LoVo (cell line): ENCODE data around the gene THAP10.
A peak's percentile ranks its signal among the peaks of the same experiment; 100 is the strongest.
"Not testable (repeated sequence)": the region's sequence is repeated elsewhere in the genome, so short reads cannot be mapped to it uniquely, and the experiment has no call there.

Source experiments
- DNase-seq: peaks from one replicate; pipeline ENCODE4 v3.0.0-alpha.2; 2016; ENCODE audit warnings: low spot score

The THAP10 gene

DNA sequence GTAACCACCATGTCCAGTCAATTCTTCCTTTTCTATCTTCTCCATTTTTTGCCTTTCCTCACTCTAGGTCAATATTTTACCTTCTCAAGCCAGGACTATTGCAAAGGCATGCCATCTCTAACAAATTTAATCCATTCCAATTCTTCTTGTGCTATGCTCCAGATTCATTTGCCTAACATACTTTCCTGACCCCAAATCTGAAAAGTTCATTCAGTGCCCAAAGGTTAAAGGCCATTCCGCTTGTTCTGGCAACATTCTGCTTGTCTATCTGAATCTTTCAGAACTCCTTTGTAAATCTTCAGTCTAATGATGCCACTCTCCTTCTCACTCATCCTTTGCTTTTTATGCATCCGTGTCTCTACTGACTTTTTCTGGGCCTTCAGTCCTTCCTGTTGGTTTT is 15.6 kb downstream of the THAP10 start:
- no peak for DNase-seq

DNA sequence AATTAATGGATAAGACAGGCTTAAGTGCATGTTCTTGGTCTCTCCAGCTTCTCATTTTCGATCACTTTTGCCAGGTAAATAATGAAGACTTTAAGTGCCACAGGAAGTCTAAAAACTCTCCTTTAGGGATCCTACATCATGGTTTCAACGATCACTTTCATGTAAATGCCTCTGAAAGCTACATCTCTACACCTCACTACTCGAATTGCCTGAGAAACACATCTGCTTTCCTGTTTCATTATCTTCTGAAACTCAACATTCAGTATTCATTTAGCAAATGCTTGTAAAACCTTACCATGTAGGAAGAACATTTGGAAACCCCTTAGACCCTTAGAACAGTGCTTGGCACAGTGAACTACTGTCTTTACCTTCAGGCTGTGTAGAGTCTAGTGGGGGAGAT is 16.2 kb downstream of the THAP10 start:
- no peak for DNase-seq

DNA sequence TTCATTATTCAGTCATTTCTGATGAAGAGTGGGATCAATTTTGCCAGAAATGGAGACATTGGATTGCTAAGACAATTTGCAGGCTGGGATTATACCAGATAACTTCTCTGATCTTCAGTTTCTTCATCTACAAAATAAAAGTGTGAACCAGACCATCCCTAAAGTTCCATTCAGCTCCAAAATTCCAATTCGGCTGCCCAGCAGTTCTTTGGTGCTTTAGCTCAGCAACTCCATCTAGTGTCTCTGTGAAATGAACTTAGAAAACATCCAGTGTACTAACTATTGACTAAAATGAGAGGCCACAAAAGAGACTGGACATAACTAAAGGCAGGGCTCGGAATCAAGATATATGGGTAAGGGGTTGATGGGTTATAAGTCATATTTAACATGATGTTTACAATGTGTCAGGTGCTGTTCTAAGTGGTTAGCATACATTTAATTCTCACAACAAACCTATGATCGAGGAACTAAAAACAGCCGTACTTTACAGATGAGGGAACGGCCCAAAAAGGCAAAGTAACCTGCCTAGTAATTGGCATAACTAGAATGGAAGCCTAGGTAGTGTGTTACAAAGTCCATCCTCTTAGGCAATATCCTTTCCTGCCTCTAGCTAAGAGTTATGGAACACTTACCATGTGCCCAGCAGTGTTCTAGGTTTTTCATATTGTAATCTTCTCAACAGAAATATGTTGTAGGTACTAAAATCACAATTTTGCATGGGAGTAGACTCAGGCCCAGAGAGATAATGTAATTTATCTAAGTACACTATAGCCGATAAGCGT is 17.0 kb downstream of the THAP10 start:
- DNase-seq = no peak

DNA sequence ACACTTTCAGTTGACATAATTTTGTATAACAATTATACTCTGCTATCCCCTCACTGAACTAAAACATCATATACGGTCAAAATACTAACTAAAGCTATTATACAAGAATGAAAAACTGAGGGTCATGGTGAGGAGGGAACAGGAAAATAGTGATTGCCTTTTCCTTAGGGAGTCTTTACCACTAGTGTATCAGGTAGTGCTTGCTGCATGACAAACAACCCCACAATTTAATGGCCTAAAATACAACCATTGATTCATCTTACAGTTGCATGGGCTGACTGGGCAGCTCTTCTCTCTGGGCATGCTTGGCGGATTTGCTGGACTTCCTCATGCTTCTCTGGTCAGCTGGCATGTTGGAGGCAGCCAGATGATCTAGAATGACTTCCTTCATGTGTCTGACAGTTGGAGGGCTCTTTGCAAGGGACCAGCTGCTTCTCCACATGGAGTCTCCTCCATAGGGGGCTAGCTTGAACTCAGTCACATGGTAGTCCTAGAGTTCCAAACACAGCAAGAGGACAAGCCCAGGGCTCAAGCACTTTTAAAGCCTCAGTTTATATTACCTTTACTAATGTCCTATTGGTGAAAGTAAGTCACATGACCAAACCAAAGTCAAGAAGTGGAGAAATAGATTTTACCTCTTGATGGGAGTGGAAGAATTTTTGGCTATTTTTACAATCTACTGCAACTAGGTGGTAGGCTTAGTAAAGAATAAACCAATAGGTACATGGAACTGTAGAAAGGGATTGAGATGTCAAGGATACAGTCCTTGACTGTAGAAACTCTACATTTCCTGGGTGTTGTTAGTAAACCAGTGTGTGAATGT is 18.8 kb downstream of the THAP10 start:
- no peak for DNase-seq

DNA sequence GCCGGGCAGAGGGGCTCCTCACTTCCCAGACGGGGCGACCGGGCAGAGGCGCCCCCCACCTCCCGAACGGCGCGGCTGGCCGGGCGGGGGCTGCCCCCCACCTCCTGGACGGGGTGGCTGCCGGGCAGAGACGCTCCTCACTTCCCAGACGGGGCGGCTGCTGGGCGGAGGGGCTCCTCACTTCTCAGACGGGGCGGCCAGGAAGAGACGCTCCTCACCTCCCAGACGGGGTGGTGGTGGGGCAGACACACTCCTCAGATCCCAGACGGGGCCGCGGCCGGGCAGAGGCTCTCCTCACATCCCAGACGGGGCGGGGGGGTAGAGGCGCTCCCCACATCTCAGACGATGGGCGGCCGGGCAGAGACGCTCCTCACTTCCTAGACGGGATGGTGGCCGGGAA is 20.7 kb downstream of the THAP10 start:
- not testable (repeated sequence) for DNase-seq

DNA sequence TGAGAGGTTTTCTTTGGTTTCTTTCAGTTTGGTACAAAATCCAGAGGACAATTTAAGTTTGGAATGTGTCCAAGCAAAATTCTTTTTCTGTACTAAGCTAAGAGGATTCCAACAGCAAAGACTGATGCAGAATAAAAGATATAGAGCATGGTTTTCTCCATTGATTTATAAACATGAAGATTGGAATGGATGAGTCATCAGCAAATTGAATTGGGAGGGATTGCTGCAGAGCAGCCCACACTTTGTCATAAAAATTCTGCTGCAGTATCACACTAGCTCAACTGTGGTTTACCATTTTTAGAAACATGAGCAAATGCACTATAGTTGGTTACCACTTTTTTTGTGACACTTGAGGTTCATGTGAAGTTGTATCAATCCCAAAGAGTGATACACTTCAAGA is 22.2 kb downstream of the THAP10 start:
- DNase-seq = no peak

DNA sequence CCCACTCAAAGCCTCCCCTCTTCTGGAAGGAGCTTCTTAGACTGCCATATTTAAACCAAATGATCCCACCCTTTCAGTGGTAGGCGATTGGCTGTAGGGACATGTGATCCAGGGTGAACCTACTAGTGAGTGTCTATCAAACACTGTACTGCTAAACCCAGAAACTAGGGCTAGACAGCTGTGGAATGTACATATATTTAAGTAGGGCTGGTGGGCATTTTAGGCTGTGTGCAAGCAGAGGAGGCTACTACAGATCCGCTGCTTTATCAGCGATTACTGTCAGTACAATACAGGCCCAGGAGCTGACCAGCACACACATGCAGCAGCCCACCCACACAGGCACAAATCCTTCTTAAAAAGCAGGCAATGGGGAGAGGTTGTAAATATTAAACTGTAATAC is 22.9 kb downstream of the THAP10 start:
- no peak for DNase-seq

DNA sequence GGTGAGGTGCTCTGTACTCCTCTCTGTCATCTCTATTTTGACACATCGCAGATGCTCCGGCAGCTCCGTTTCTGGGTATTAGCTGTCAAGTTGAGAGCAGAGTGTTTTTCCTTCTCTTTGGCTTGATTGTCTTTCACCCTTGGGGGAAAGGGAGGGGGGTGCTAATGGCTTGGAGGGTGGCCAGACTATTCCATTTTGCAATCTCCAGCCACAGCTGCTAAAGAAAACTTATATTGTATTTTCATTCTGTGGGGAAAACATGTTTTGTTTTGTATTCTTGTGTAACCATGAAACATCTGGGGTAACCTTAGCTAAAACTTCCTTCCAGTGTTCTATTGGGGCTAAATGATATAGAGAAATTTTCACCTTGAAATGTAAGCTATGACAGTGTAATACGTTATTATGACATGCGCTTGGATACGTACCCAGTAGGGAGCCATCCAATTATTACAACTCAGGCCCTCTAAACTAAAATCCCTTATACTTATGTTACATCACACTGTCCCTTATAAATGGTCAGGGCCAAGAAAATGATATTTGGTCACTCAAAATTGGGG is 24.2 kb downstream of the THAP10 start:
- DNase-seq = no peak

DNA sequence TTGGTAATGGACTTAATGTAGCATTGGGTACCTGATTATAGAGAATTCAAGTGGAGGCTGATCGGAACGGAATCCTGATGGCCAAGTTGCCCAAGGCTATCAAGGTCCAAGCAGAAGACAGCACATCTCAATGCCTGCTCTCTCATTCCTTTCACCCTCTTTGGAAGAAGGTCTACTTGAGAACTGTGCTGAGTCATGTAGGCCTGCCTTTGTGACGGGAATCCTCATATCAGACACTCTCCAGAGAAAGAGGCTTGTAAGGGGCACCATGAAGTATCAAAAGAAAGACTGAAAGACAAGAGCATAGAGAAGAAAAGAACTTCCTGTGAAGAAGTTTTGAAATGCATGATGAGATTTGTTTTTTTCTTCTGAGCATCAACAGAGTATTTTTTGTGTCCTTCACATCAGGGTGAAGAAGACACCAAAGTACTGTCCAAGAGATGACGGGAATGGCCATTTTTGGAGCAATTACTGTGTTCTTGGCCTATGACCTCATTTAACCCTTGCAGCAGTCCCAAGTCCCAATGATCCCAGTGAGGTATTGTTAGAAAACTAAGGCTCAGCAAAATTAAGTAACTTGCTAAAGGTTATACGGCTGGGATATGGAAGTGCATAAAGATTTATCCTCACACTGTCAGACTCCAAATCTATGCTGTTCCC is 25.1 kb downstream of the THAP10 start:
- DNase-seq = no peak

DNA sequence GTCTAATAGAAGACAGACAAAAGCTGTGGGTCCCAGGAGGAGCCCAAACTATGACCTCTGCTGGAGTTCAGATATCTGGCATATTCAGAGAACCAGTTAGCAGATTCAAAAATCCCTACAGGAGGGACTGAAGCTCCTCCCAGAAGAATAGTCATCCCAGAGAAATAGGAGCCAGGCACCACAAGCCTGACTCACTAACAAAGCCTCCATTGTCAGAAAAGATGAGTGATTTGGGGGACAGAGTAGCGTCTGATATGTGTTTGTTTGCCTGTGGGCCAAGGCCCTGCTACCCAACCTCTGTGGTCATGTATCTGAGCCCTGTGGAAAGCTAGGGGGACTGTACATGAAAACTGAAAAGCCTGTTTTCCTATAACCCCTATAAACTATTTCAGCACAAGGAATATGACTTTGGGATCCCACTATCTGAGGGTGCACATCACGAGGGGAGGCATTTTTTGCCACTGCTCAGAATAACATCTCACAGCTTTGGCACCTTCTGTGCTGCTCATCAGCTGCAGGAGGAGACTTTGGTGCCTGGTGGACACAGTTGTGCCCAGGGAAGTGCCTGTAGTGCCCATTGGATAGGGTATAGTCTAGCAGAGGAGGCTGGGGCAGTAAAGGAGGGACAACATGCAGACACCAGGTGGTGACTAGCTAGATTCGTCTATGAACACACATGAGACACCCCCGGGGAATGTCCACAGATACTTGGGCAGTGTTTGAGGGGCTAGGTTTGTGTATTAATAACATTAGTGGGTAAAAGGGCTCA is 28.6 kb downstream of the THAP10 start:
- DNase-seq = peak; percentile 32

DNA sequence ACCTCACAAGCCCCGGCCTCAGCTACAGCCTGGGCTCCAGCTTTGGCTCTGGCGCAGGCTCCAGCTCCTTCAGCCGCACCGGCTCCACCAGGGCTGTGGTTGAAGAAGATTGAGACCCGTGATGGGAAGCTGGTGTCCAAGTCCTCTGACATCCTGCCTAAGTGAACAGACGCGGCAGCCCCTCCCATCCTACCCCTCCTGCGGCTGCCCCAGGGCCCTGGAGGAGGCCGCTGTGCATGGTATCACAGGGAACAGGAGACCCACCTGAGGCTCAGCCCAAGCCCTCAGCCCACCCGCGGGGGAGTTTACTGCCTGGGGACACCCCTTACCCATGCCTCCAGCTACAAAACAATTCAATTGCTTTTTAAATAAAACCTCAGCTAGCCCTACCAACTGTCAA is 32.2 kb downstream of the THAP10 start:
- DNase-seq = no peak

DNA sequence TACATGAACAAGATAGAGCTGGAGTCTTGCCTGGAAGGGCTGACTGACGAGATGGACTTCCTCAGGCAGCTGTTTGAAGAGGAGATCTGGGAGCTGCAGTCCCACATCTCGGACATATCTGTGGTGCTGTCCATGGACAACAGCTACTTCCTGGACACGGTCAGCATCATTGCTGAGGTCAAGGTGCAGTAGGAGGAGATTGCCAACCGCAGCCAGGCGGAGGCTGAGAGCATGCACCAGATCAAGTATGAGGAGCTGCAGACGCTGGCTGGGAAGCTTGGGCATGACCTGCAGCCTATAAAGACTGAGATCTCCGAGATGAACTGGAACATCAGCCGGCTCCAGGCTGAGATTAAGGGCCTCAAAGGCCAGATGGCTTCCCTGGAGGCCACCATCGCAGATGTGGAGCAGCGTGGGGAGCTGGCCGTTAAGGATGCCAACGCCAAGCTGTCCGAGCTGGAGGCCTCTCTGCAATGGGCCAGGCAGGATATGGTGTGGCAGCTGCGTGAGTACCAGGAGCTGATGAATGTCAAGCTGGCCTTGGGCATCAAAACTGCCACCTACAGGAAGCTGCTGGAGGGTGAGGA is 32.8 kb downstream of the THAP10 start:
- DNase-seq = no peak

DNA sequence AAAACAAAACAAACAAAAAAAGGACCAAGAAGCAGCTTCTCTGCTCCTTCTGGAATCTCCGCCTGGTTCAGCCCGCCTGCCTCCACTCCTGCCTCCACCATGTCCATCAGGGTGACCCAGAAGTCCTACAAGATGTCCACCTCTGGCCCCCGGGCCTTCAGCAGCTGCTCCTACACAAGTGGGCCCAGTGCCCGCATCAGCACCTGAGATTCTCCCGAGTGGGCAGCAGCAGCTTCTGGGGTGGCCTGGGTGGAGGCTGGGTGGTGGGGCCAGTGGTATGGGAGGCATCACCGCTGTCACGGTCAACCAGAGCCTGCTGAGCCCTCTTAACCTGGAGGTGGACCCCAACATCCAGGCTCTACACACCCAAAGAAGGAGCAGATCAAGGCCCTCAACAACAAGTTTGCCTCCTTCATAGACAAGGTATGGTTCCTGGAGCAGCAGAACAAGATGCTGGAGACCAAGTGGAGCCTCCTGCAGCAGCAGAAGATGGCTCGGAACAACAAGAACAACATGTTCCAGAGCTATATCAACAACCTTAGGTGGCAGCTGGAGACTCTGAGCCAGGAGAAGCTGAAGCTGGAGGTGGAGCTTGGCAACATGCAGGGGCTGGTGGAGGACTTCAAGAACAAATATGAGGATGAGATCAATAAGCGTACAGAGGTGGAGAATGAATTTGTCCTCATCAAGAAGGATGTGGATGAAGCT is 33.5 kb downstream of the THAP10 start:
- DNase-seq = not testable (repeated sequence)

DNA sequence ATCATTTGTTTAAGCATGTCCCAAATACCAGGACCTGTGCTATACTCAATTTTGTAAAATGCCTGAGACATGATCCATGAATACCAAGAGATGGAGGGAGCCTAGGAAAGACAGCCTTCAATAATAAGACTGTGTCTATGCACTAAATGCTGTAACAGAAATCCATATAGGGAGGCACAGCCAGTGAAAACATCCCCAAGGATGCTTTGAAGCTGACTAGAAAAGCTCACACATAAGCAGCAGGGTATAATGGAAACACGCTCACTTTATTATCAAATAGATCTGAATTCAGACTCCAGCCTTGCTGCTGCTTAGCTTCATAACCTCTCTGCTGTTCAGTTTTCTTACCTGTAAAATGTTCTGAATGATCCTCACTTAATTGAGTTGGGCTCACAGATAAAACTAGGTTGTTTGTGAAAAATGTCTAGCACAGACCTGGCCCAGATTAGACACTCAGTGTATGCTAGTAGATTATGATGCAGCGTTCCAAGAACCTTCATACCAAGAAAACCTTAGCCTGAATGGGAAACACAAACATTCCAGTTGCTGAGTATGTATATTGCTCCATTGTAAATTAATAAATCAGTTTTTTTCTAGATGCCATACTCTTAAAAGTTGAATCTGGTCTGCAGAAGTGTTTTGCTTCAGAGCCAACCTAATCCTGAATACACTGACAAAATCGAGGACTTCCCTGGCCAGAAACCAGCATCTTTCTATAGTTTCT is 34.5 kb downstream of the THAP10 start:
- no peak for DNase-seq

DNA sequence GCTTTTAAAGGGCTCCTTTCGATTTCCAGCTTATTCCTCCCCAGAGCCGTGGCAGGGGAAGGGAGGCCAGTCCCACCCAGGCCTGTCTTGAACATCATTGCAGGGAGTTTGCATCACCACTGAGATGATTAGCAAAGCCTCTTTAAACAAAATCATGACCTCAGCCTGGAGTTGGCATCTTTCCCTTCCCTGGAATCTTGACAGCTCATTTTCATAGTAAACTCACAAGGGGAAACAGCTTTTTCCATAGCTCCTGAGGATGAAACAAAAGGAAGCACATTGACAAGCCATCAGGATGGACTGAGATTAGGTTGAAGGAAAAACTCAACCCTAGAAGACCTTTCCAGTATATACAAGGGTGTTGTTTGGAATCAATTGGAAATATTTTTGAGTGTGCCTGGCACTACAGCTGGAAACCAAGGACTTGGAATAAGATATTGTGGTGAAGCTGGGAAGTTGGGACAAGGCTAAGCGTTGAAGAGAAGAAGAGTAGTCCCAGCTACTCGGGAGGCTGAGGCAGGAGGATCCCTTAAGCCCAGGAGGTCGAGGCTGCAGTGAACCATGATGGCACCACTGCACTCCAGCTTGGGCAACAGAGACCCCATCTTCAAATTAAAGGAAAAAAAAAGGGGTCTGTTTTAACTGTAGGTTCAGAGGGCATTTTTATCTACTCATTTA is 35.2 kb downstream of the THAP10 start:
- DNase-seq = peak; percentile 92

DNA sequence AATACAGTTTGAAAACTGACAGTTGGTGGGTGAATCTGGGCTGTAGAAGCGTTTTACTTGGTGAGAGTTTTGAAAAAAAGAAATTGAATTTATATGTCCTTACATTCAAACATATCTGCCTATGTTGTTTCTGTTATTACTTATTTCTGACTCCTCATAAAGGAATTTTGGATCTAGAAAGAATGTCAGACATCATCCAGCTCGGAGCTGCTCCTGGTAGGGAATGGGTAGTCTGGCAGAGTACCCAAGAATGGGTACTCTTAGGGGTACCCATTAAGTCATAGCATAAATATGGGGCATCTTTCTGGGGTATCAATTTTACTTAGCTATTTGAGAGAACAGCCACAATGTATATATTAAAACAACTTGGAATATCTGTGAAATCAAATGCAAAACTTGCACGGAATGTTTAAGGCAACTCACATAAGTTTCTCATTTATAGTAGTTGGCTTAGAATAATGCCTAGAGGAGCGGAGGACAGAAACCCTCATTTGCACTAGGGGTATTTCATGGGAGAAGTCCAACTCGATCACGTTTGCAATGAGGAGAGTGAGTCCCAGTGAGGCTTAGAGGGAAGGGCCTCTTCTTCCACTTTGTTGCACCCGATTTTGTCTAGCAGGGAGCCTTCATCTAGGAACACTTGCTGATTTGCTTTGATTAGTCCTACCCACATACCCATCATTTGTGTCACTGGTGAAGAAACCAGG is 35.9 kb downstream of the THAP10 start:
- no peak for DNase-seq

DNA sequence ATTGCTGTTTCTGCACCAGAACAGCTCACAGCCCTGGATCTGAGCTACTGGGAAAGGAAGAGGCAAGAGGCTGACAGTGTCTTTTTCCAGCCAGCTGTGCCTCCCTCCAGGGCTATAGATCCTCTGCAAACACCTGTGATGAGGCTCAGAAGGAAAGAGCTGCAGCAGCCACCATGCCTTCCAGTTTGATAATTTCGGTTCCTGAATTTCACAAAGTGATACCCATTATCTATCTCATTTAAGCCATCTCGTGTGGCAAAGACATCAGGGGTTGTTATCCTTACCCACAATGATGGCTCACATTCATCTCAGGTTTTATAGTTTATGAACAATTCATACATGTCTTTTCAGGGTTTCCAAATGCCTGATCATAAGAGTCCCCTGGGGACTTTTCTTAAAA is 36.5 kb downstream of the THAP10 start:
- no peak for DNase-seq

DNA sequence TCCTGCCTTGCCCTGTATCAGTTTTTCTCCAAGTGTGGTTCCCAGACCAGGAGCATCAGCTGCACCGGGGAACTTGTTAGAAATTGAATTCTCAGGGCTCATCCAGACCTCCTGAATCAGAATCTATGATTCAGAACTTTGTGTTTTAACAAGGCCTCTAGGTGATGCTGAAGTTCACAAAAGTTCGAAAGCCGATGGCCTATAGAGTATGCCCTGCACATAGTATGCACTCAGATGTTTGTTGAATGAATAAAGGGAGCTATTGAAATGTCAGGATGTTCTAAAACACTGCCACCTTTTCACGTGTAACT is 37.6 kb downstream of the THAP10 start:
- peak; percentile 24 for DNase-seq
